Stimulated activated CD8-positive, alpha-beta memory T cell treated with anti-CD3 and anti-CD28 coated beads, Interleukin-2, amount 100 ng/mL, for 48 hours (primary cell): ENCODE data around the gene SP4.
"Not testable (repeated sequence)": the region's sequence is repeated elsewhere in the genome, so short reads cannot be mapped to it uniquely, and the experiment has no call there.

Experiments used
- DNase-seq, 2 donors: peaks; one replicate each; pipeline ENCODE4 v3.0.0-alpha.2; 2020; ENCODE audit warnings: low read depth in 2 of 2

The SP4 gene

GRCh38 chr7:21524680-21525079 lies 96.8 kb downstream of the SP4 start:
- no peak for DNase-seq

GRCh38 chr7:21526007-21526406 lies 98.1 kb downstream of the SP4 start:
- no peak for DNase-seq

- no peak for DNase-seq
Observed at GRCh38 chr7:21526448-21526847, 98.6 kb downstream of the SP4 start.

GRCh38 chr7:21532485-21532884 lies 104.6 kb downstream of the SP4 start:
- DNase-seq: not testable (repeated sequence)

- not testable (repeated sequence) for DNase-seq
Observed at GRCh38 chr7:21533646-21534045, 105.8 kb downstream of the SP4 start.

GRCh38 chr7:21536445-21537118 lies 108.7 kb downstream of the SP4 start:
- not testable (repeated sequence) for DNase-seq

- no peak for DNase-seq
Observed at GRCh38 chr7:21538936-21539495, 111.1 kb downstream of the SP4 start.

DNA sequence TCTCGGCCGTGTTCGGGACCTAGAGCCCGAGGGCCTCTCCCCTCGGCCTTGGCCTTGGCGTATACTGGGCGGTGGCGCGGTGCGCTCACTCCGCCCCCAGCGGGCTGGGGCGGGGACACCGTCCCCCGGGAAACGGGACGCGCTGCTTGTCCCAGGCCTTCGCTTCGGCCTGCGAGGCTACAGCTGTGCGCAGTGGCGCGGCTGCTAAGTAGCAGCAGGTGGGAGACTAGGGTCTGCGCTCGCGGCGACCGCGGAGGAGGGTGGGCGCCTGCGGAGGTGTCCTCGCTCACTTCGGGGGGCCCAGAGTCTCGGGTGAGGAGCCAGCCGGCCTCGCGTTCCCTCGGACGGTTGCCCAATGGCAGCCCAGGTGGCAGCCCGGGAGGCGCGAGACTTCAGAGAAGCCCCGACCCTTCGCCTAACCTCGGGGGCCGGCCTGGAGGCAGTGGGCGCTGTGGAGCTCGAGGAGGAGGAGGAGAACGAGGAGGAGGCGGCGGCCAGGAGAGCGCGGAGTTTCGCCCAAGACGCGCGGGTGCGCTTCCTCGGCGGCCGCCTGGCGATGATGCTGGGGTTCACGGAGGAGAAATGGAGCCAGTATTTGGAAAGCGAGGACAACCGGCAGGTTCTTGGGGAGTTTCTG lies 115.1 kb downstream of the SP4 start, which contains the start of gene DNAH11:
TSS of gene DNAH11 (plus strand) at position 149 of the 637 bp plus-strand sequence. CDS start at position 356, 207 bp downstream.
- peak; percentile 23 to 25 for DNase-seq

DNA sequence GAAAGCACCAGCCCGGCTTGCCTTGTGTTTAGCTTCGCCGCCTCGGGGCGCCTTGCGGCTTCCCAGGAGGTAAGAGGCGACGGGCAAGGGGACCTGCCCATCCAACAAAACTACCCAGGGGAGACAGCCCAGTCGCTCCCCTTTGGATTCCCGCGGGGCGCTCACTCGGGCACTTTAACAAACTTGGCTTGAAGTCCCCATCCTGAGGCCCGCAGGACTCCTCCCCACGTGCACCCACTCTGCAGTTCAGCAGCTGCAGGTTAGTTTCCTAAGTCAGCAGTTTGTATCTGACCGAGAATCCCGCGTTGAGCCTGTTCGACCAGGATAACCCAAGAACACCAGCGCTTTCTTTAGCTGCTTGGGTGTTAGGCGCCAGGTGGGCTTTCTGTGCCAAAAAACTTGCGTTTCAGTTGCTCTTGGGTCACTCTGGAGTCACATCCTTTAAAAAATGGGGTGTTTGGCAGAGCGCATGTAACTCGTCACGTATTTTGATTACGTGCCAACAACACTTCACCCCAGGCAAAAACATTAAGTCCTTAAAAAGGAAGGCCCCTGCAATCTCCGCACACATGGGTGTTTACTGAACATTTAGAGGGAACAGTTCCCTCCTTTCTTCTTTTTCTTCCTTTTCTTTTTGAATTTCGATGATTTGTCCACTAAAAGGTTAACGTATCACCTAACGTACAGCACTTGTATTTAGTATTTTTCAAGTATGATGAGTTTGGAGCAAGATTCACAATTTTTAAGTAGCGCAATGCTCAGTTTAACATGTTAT lies 115.8 kb downstream of the SP4 start:
- no peak for DNase-seq

DNA sequence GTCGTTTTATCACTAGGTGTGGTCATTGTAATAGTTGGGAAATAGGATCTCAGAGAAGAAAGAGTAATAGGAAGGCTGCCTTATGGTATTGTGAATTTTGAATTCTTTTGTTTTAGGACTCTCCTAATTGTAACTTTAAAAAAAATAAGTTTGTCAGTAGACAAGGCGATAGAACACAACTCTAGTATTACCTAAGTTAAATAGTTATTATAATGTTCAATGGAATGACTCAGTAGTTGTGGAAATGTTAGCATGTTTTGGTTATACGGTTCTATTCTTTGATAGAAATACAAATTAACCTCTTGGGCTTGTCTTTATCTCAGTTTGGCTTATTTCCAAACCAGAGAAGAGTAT lies 116.4 kb downstream of the SP4 start:
- DNase-seq: no peak

DNA sequence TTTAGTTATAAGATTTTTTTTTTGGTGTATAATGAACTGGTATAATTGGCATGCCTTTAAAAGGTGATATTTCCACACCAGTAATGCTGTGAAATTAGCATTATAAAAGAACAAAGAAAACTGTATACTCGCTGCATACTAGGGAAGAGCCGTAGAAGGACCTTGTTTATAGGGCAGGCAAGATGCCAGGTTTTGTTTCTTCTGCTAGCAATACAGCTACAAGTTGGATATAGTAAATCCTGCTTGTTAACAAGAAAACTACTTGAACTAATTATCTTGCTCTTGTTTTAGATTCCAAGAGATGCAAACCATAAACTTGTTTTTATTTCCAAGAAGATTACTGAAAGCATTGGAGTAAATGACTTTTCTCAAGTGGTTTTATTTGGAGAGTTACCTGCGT lies 116.8 kb downstream of the SP4 start:
- DNase-seq: no peak

DNA sequence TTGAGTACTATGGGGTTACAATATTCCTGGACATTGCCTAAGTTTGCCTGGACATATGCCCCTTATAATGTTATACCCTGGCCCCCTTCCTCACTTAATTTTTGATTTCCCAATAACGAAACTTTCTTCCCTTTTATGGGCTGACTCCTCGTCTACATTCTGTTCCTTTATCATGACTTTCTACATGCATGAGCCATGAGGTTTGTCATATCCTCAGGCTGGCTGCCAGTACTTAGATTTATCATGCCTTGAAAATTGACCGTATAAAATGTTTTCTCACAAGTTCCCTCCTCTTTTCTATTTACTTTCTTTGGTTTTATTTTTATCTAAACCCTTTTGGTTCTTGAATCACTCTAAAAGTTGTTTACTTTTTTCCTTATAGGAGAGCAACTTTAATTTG lies 119.6 kb downstream of the SP4 start:
- DNase-seq: no peak

GRCh38 chr7:21548491-21548890 lies 120.6 kb downstream of the SP4 start:
- DNase-seq: no peak

GRCh38 chr7:21550076-21550475 lies 122.2 kb downstream of the SP4 start:
- no peak for DNase-seq

GRCh38 chr7:21550821-21551531 lies 123.1 kb downstream of the SP4 start:
- DNase-seq: no peak

GRCh38 chr7:21562385-21562784 lies 134.5 kb downstream of the SP4 start:
- no peak for DNase-seq
